Activated CD4-positive, alpha-beta T cell treated with anti-CD3 and anti-CD28 coated beads for 48 hours (primary cell): ENCODE data around the gene ANKRD10.

Source experiments
- DNase-seq: peaks from one replicate; pipeline ENCODE4 v3.0.0-alpha.2; 2020

The ANKRD10 gene

GRCh38 chr13:110914331-110915056 lies 375 bp downstream of the ANKRD10 start:
- peak; percentile 84 for DNase-seq

- DNase-seq, result no peak
Measured at GRCh38 chr13:110914081-110914330, 863 bp downstream of the ANKRD10 start.

- DNase-seq, result no peak
Measured at GRCh38 chr13:110913322-110914080, 1.4 kb downstream of the ANKRD10 start.

GRCh38 chr13:110912651-110913051 lies 2.2 kb downstream of the ANKRD10 start:
- DNase-seq, result no peak

- DNase-seq, result no peak
Measured at GRCh38 chr13:110911880-110912279, 3.0 kb downstream of the ANKRD10 start.

GRCh38 chr13:110910013-110910890 lies 4.6 kb downstream of the ANKRD10 start:
- DNase-seq, result no peak

GRCh38 chr13:110907951-110908898 lies 6.6 kb downstream of the ANKRD10 start:
- DNase-seq, result peak; percentile 24

GRCh38 chr13:110907301-110907700 lies 7.6 kb downstream of the ANKRD10 start:
- DNase-seq, result no peak

- no peak for DNase-seq
Measured at GRCh38 chr13:110904748-110905147, 10.1 kb downstream of the ANKRD10 start.

- no peak for DNase-seq
Measured at GRCh38 chr13:110902370-110902769, 12.5 kb downstream of the ANKRD10 start.

GRCh38 chr13:110897521-110897920 lies 17.3 kb downstream of the ANKRD10 start:
- no peak for DNase-seq

- DNase-seq, result no peak
Measured at GRCh38 chr13:110897014-110897413, 17.9 kb downstream of the ANKRD10 start.

GRCh38 chr13:110894086-110894485 lies 20.8 kb downstream of the ANKRD10 start:
- DNase-seq, result no peak

GRCh38 chr13:110893571-110893970 lies 21.3 kb downstream of the ANKRD10 start:
- no peak for DNase-seq

GRCh38 chr13:110890279-110891165 lies 24.3 kb downstream of the ANKRD10 start:
- no peak for DNase-seq

- DNase-seq, result no peak
Measured at GRCh38 chr13:110888390-110888789, 26.5 kb downstream of the ANKRD10 start.

GRCh38 chr13:110887597-110888333 lies 27.1 kb downstream of the ANKRD10 start:
- no peak for DNase-seq

GRCh38 chr13:110886870-110887596 lies 27.8 kb downstream of the ANKRD10 start:
- no peak for DNase-seq

GRCh38 chr13:110885966-110886869 lies 28.7 kb downstream of the ANKRD10 start:
- no peak for DNase-seq
